Mucosa of descending colon (tissue), 3 donors: ENCODE results near the gene BRSK1. TPM values are rescaled to one million over a fixed set of nuclear protein-coding genes. Genes with fewer than 3 reads are reported as not detected.

Experiments used
- ATAC-seq: fragments of 200-7000 bp; cut with Tn5 transposase; one replicate; pipeline ENCODE4 v1.9.1; 2020; ENCODE audit warnings: mild to moderate bottlenecking, moderate library complexity
- DNase-seq, 3 donors: peaks; one replicate each; pipeline ENCODE4 v3.0.0-alpha.2; 2020
- H3K36me3 ChIP-seq: fragments of 200-600 bp; one replicate; pipeline ENCODE4 v1.8.0; 2021; ENCODE audit warnings: low read depth, mild to moderate bottlenecking
- H3K4me1 ChIP-seq: fragments of 200-600 bp; one replicate; pipeline ENCODE4 v1.8.0; 2021; ENCODE audit warnings: low read depth, mild to moderate bottlenecking
- H3K4me3 ChIP-seq: fragments of 200-600 bp; one replicate; pipeline ENCODE4 v1.8.0; 2021; ENCODE audit warnings: mild to moderate bottlenecking
- H3K9me3 ChIP-seq: fragments of 200-600 bp; one replicate; pipeline ENCODE4 v1.8.0; 2021; ENCODE audit warnings: mild to moderate bottlenecking
- CTCF ChIP-seq: fragments of 200-600 bp; IDR thresholded peaks from one replicate; pipeline ENCODE4 v1.8.0; 2022; ENCODE audit warnings: antibody characterized with exemption, mild to moderate bottlenecking
- intact Hi-C, 2 donors: fragments of 100-400 bp; cut with DNase I in 1 of 2; cut with micrococcal nuclease in 1 of 2; formaldehyde crosslinking; loops; one replicate each; pipeline versions ENCODE4 v1.11.0 to v1.11.1; 2022; cut with DNase I, micrococcal nuclease
- total RNA-seq, 3 donors: library from RNA; stranded (reverse); fragmentation: NEBNext Ultra II Directional in 2 of 3; extraction: Animal tissue kit (Norgen Biotek cat#: 25700) in 2 of 3; gene quantifications; one replicate each; pipeline versions ENCODE4 v1.2.1 to v1.2.4, GENCODE V29; 2021 to 2023
- donor health status: DM: no; HTN: no; CAD: no; lungs with moderate emphysema.
- donor health status: DM: no; HTN: no; CAD: no.
- donor health status: DM: no; HTN: yes; CAD: no.

BRSK1 gene
- total RNA-seq, 3 donors from 2014 or later: 1.6 to 18.1 (median 1.9) TPM

GRCh38 chr19:55272142-55272541 lies 11.7 kb upstream of the BRSK1 start:
- Histone ChIP-seq H3K4me3 (no peak overlapping the region), H3K4me1 (no peaks in the 10 kb centered on the region), H3K36me3 (no peaks in the 10 kb centered on the region), H3K9me3 (no peaks in the 10 kb centered on the region)
- intact Hi-C loops: no loop called here
- ATAC-seq: no peak
- TF ChIP-seq CTCF: no peak
- no peak for DNase-seq

GRCh38 chr19:55273978-55274707 lies 9.7 kb upstream of the BRSK1 start:
- H3K9me3 ChIP-seq: no peaks in the 10 kb centered on the region
- H3K4me1 ChIP-seq: peaks cover 2% of the 10 kb centered on the region
- intact Hi-C loops: no loop called here
- H3K4me3 ChIP-seq: no peak overlapping the region
- DNase-seq (no peak), ATAC-seq (no peak)
- H3K36me3 ChIP-seq: no peaks in the 10 kb centered on the region
- no peak for TF ChIP-seq CTCF

GRCh38 chr19:55275851-55276719 lies 7.7 kb upstream of the BRSK1 start:
- DNase-seq: no peak

GRCh38 chr19:55276720-55277430 lies 6.9 kb upstream of the BRSK1 start:
- intact Hi-C loops: no loop called here
- DNase-seq (no peak), ATAC-seq (no peak)
- H3K4me1 ChIP-seq: peaks cover 11% of the 10 kb centered on the region
- no peak overlapping the region for H3K4me3 ChIP-seq
- H3K36me3 ChIP-seq: no peaks in the 10 kb centered on the region
- TF ChIP-seq CTCF: no peak
- no peaks in the 10 kb centered on the region for H3K9me3 ChIP-seq

More at GRCh38 chr19:55275851-55276719, 7.7 kb upstream of the BRSK1 start:
- no peak for TF ChIP-seq CTCF
- Histone ChIP-seq H3K36me3 (no peaks in the 10 kb centered on the region), H3K4me3 (no peak overlapping the region), H3K9me3 (no peaks in the 10 kb centered on the region), H3K4me1 (peaks cover 11% of the 10 kb centered on the region)
- ATAC-seq: no peak
- intact Hi-C loops: no loop called here

- intact Hi-C loops: no loop called here
Observed at GRCh38 chr19:55277494-55277893, 6.3 kb upstream of the BRSK1 start.

More at GRCh38 chr19:55277494-55277893, 6.3 kb upstream of the BRSK1 start:
- no peaks in the 10 kb centered on the region for H3K36me3 ChIP-seq
- no peak for DNase-seq
- H3K4me3 ChIP-seq: no peak overlapping the region
- H3K9me3 ChIP-seq: no peaks in the 10 kb centered on the region
- peaks cover 11% of the 10 kb centered on the region for H3K4me1 ChIP-seq
- no peak for ATAC-seq
- no peak for TF ChIP-seq CTCF
